Measurements from ENCODE around the gene TTLL6.

TTLL6 gene

GRCh38 chr17:48757524-48757961, 59.5 kb downstream of the TTLL6 start:
- DNase-seq = no peak

GRCh38 chr17:48756830-48757251, 60.2 kb downstream of the TTLL6 start:
- DNase-seq = no peak

DNA sequence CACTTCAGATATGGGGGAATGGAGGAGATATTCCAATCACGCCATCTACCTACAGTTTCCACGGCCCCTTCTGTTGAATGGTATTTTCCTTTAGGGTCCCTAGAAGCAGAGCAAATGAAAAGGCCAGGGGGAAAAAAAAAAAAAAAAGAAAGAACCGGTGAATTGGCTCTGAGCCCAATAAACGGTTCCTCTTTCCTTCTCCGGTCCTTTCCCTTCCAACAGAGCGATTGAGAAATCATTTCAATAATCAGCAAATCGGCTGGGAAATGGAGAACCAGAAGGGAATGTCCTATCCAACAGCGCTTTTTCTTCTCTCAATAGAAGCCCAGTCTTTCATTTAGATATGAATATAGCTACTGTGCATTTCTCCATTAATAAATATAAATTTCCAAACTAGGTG, 61.7 kb downstream of the TTLL6 start:
- no peak for DNase-seq

DNA sequence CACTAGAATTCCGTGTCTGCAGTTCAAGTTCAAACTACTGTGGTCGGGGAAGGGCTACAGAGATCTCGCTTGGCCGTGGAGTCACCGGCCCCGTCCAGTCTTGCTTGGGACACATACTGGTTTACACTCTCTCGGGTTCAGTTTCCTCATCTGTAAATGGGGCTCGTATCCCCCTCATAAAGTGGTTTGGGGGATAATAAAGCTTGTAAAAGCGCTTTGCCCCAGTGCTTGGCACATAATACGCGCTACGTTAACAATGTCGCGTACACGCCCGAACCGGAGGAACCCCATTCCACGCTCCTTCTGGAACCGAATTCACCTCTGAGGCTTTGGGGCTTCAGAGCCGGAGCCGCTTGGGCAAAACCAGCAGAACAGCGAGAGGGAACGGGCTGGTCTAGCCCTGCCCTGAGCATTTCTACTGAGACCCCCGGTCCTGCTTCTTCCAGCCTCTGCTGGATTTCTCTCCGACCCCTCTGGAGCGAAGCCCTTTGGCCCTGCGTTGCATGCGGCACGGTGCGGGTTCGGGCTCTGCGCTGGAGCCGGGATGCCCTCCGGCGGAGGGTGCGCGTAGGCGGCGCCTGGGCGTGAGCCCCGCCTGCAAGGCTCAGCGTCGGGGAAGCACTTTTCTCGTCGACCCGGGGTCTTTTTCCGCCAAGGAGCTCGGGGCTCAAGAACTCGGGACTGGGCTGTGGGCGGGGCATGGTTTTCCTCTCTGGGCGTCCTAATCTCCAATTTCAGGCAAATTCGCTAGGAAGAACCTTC, 62.3 kb downstream of the TTLL6 start:
- DNase-seq = no peak

- DNase-seq = no peak
These were observed 63.1 kb downstream of the TTLL6 start for GRCh38 chr17:48753794-48754499.

- no peak for DNase-seq
These were observed 64.4 kb downstream of the TTLL6 start for GRCh38 chr17:48752399-48753288.

GRCh38 chr17:48751733-48752398, 65.2 kb downstream of the TTLL6 start:
- no peak for DNase-seq

DNA sequence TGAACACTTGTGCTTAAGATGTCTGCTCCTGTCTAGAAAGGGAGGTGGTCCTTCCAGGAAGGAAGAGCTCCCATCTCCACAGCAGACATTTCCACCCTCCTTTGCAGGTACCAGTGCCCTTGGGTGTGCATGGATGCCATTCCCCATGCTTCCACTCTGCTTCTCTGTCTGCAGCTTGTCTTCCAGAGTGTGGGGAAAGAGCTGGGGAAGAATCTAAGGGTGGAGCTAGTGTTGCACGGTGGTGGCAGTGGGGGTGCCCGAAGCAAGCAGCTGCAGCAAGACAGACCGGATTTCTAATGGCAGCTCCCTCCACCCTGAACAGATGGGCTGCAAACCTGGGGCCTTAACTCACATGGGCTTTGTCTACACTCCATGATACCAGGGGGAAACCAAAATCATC, 65.9 kb downstream of the TTLL6 start:
- no peak for DNase-seq

GRCh38 chr17:48749621-48750553, 67.1 kb downstream of the TTLL6 start:
- DNase-seq = no peak

DNA sequence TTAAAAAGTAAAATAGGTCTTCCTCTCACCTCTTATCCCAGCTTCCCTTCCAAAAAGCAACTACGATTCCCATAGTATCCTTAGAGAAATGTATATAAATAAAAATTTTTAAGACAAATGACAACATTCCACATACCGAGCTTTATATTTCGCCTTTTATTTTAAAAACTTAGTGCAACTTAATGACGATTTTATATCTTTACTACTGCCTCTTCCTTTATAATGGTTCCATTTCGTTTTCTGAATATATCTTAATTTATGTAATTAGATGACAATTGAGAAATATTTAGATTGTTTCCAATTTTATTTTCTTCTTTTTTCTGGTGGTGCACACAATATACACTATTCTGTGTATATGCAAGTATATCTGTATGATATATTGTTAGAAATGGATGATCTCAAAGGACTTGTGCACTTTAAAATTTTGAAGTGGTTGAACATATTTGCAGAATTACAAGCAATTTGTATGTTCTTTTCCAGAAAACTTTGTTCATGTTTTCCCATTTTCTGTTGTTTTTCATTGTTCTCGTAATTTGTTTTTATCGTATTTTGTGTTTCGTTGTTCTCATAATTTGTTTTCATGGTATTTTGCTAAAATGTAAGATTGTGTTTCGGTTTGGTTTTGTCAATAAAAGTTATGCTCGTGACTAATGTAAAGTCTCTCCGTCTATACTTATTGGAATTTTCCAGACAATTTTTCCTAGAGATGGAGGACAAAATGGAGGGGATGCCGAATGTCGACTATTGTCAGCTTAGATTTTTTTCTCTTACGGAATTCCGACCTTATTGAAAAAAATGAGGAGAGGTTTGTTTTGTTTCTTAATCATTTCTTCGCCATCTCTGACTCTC, 68.1 kb downstream of the TTLL6 start:
- no peak for DNase-seq

DNA sequence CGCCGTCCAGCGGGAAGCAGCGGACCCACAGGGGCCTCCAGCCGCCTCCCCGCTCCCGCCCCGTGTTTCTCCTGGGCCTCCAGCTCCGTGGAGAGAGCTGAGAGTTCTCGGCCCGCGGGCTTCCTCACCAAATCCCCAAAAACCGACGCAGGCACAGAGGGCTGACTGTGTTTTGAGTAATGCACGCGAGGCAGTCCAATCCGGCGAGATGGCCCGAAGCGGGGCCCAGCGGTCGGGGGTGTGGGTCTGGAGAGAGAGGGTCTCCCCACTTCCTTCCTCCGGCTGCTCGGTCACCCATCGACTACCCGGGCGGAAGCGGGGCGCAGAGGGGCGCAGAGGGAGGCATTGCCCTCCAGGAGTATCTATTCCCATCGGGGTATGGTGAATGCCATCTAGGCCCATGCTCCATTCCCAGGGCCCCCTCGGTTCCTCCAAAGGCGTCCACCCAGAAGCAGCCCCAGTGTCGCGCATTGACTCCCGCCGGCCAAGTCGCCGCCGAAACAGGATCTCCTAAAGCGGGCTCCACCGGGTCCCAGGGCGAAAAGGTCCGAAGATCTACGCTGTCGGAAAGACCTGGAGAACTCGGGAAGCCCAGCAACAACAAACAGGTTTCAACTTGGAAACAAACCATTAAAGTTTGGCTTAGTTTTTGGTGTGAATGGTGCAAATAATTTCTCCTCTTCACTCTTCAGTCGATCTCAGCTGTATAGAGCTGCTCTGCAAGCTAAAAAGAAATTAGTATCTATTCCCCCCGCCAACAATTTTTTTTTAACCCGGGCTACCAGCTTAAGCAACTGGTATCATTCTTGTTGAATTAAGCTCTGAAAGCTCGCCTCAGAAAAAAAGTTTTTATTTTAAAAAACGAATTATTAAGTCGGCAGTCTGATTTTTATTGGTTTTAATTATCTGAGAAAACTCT, 69.3 kb downstream of the TTLL6 start:
- DNase-seq = no peak

DNA sequence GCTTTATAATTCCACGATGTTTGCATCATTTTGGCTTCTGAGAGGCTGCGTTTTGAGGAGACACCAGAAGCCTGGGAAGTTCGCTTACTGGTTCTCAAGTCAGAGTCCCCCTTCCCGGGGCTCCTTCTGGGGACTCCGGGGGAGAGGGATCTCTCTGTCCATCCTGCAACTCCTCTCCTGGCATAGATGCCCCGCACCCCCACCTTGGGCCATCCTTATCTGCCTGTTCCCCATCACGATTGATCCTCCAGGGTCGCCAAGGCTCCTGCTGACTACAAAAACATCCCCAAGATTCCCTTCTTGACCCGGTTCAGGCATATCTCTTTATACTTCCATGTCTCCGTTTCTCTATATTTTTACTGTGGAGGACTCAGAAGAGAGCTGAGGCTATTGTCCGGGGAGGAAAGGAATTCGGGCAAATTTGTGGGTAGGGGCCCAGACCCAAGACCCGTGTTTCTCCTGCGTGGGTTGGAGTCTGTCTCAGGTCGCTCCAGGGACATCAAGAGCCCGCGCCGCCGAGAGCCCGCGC, 70.0 kb downstream of the TTLL6 start:
- no peak for DNase-seq

DNA sequence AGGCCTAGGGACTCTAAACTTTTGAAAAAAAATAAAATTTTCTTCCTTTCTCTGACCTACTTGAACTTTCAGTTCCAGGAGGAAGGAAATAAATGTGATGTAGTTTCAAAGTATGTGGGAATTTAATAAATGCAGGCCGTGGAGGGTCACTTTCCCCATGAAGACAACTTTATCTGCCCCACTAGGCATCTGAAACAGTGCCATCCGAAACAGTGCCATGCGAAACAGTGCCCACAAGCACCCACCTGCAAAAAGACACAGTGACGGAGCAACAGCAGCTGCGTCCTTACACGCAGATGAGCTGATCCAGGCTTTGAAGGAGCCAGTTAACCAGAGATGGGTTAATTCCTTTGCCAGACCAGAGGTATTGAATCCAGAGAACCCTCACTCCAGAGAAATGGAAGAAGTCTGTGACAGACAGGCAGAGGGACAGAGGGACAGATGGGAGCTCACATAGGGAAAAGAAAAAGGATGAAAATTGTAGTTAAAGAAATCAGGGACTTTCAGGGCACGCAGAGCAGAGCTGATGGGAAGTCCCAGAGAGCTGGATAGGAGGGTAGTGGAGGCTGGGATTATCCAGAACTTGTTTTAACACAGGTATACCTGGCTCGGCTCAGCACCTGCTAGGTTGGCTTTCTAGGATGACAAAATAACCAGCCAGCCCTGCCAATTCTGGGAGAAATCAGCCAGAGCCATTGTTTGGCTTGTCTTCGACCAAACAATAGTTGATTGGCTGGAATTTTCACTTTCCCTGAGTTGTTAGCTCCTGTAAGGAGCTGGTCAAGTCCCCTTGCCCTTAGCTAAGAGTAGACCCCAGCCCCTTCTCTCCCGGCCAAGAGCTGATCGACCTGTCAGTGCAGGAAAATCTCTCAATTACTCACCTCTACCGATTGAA, 71.4 kb downstream of the TTLL6 start:
- DNase-seq = no peak

- DNase-seq = no peak
These were observed 76.5 kb downstream of the TTLL6 start for GRCh38 chr17:48740537-48740936.

DNA sequence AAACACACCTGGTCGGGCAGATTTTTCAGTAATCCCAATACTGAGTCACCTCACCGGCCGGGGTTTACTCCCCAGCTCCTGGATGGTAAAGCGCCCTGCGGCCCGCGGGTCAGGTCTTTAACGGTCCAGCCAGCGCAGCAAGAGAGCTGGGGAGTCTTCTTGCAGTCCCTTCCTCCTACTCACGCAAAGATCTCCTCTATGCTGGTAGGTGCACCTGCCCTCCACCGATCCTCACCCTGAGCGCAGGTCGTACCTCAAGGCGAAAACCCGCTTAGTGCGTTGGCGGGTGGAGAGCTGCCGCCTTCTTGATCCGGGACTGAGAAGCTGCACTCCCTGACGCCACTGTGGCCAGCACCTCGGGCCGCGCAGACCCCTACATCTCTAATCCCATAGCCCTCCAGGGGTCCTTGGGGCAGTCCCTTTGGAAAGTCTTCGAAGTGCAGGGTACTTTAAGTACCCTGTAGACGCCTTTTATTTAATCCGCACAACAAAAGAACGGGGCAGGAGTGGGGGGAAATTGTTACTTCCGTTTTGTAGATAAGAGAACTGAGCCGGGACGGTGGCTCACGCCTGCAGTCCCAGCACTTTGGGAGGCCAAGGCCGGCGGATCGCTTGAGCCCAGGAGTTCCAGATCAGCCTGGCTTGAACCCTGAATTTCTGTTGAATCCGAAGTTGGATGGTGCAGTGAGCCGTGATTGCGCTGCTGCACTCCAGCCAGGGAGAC, 78.1 kb downstream of the TTLL6 start:
- DNase-seq = no peak

- DNase-seq = no peak
These were observed 78.6 kb downstream of the TTLL6 start for GRCh38 chr17:48738424-48738802.

DNA sequence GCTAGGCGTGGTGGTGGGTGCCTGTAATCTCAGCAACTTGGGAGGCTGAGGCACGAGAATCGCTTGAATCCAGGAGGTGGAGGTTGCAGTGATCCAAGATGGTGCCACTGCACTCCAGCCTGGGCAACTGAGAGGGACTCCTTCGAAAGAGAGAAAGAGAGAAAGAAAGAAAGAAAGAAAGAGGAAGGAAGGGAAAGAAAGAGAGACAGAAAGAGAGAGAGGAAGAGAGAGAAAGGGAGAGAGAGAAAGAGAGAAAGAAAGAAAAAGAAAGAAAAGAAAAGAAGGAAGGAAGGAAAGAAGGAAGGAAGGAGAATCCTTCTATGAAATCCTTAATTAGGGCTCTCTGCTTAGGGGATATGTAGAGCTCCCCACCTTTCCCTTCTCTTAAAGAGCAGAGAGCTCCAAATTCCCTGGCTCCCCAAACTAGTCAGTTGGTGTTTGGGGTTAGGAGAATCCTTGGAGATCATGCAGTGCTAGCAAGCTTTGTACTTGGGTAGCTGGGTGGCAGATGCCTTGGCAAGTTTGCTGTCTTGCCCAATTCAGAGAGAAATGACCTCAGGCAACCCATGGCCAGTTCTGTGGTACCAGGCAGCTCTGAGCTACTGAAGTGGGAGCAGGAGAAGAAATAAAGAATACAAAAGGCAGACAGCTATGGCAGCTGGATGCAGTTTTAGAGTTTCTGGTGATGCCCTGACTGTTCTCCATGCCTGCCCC, 79.5 kb downstream of the TTLL6 start:
- DNase-seq = no peak
